Fibroblast of peridontal ligament (primary cell): Measurements from ENCODE around the gene UNCX.

Experiments used
- DNase-seq: peaks from one replicate; pipeline ENCODE4 v3.0.0-alpha.2; 2010; ENCODE audit errors: extremely low read depth

UNCX gene

DNA sequence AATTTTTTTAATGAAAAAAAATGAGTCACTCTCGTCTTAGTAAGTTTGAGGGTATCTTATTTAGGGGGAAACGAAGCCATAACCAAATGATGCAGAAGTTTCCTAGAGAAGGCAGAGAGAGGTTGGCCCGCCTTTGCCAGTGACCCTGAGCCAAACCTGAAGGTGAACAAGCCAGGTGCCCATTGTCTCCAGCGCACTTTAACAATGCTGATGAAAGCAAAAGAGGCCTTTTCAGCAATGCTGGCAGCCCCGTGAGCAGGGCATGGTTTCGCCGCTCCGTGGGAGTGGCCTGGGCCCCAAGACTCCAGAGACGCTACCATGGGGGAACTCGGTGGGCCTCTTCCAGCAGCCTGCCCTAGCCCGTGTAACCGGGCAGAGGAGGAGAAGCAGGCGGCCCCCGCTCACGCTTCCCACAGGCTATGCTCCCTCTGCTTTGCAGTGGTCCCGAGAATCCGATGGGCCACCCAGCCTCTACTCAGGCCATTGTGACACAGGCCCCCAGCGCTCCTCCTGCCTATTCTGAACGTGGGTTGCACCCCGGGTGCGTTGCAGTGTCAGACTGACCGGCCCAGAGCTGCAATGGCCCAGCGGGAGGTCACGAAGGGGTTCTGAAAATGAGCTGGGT lies 14.0 kb upstream of the UNCX start:
- no peak for DNase-seq

DNA sequence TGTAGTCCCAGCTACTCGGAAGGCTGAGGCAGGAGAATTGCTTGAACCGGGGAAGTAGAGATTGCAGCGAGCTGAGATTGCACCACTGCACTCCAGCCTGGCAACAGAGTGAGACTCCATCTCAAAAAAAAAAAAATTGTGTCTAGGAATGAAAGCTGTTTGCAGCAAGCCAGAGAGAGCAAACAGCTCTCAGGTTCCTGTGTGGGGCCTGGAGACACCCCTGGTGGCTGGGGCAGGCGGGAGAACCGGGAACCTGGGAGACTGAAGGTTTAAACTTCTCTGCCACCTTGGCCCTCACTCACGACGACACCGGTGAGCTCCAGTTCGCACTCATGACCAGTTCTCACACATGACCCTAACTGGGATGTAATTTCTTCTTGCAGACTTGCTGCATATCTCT lies 13.2 kb upstream of the UNCX start:
- no peak for DNase-seq

DNA sequence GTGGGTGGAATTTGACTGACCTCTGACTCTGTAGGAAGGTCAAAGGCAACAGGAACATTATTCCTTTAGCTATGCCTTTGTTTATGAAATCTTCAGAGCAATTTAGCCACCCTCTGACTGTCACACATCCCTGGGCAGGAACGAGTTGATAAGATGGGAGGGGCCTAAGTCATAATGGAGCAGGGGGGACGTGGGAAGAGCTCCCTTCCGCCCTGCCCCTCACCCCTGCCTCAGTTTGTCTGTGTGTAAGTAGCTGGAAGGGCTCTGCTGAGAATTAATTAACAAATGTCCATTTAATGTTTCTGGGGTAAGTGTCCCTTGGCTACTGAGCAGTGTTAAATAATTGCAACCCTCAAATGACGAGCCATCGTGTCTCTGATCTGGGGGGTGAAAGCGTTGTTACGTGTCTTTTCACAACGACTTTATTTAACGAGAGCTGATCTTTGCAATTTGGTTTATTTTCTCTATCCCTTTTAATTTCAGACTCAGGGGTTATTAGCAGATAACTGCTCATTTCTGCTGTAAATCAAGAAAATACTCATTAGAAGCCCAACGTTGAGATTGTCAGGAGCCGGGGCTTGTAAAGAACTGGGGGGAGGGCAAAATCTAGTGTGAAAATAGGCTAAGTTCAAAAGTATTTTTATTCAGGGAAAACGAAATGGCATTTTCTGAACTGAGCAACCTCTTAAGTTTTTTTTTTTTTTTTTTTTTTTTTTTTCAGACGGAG lies 12.5 kb upstream of the UNCX start:
- no peak for DNase-seq

DNA sequence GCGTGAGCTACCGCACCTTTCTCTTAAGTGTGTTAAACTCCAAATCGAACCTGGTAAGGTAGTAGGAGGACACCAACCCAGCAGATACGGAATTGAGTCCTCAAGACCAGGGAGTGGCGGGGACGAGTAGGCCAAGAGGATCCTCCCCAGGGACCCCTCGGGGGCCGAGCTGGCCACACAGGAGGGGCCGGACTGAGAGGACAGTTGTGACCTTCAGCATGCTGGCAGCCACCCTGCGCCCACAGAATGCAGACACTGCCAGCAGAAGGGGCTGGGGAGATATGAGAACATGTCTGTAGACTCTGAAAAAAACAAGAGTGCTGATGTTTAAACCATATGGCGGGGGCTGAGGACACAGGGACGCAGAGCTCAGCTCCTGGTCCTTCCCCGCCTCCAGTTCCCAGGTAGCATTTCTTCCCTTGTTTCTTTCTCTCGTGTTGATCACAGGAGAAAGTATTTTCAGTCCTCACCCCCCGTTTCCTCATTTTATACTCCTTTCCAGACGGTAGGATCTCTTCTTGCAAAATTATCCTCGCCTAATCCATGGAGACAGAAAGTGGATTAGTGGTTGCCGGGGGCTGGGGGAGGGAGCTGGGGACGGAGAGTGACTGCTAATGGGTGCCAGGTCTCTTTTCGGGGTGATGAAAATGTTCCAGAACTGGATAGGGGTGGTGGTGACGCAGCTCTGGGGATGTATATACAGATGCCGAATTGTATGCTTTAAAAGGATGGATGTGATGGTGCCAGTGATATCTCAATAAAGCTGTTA lies 11.5 kb upstream of the UNCX start:
- no peak for DNase-seq

DNA sequence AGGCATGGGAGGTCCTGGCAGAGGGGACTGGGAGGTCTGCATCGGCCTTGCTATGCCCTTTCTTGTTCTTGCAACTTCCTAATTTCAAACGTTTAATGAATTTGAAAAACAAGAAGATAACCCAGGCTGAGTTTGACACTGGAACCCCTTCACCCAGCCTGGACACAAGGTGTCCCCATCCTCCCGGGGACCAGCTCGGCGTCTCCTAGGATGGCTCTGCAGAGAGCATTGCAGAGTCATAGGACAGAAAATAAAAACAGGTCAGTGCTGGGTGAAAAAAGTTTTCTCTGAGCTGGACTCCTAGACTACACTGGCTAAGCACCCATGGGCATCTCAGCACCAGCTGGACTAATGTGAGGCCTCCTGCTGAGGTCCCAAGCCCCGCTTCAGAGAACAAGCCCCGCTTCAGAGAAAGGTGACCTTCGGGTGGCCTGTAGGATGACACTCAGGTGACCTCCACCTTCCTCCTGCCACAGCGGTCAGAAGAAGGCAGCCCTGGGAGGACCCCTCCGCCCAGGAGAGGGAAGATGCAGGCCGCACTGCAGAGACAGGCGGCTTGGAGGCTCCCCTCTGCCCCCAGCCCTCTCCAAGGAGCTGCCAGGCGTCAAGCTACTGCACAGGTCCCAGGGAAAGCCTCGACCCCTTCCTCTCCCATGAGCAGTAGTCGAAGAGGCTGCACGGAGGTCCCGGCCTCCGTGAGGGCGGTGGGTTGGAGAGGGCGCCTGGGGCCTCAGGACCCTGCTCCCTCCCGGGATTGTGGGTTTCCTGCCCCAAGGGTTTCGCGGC lies 9.3 kb upstream of the UNCX start:
- DNase-seq: no peak

DNA sequence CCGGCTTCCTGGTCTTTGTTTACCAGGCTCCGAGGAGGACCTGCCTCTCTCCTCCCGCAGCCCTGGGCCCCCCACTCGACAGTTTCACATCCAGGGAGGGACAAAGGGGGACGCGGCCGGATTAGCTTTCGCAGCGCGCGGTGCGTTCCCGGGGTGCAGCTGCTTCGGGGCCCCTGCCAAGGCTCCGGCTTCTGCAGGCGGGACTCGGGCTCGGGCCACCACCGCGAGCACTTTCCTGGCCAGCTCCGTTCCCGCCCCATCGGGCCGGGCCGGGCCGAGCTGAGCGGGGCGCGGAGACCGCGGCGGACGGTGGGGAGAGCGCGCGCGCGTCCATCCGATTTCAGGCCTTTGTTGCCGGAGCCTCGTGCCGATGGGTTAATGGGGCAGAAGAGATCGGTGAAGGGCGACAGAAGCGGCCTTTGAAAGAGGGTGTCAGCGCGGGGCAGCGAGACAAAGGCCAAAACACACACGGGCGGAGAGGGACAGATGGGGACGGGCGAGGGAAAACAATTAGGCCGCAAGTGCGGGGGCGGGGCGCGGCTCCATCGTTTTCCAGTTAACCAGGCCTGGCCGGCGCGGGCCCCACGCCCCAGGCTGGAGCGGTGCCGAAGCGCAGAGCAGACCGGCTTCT lies 8.5 kb upstream of the UNCX start:
- no peak for DNase-seq

DNA sequence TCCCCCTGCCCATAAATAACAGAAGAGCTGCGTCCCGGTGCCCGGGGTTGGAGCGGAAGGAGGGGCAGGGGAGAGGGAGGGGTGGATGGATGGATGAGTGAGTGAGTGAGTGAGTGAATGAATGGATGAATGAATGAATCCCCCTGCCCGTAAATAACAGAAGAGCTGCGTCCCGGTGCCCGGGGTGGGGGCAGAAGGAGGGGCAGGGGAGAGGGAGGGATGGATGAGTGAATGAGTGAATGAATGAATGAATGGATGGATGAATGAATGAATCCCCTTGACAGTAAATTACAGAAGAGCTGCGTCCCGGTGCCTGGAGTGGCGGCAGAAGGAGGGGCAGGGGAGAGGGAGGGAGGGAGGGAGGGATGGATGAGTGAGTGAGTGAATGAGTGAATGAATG lies 7.6 kb upstream of the UNCX start:
- DNase-seq: no peak

DNA sequence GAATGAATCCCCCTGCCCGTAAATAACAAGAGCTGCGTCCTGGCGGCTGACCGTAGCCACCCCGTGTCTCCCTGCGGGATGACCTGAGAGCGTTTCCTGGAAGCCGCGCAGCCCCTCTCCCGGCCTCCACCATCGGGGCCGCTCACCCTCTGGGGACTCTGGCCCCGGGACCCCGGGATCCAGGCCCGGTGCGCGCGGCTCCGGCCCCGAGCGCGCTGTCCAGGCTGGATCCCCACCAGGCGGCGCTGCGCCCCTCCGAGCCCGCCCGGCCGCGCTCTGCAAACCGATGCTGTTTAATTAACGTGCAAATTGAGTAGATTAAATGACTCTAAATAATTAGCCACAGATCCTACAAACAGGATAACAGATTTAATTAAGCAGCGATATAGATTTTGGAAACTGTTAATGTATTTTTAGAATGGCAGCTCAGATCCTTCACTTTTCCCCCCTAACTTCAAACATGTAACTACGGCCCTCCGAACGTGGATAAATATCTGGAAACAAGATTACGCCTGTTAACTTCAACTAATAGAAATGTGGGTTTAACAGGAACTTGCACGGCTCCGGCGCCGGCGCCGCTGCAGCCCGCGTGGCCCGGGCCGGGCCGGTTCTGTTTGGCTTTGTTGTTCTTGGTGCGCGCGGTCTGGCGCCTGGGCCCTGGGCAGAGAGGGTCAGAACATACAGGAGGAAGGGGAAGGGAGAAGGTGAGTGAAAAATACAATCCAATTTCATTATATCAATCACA lies 7.1 kb upstream of the UNCX start:
- no peak for DNase-seq

DNA sequence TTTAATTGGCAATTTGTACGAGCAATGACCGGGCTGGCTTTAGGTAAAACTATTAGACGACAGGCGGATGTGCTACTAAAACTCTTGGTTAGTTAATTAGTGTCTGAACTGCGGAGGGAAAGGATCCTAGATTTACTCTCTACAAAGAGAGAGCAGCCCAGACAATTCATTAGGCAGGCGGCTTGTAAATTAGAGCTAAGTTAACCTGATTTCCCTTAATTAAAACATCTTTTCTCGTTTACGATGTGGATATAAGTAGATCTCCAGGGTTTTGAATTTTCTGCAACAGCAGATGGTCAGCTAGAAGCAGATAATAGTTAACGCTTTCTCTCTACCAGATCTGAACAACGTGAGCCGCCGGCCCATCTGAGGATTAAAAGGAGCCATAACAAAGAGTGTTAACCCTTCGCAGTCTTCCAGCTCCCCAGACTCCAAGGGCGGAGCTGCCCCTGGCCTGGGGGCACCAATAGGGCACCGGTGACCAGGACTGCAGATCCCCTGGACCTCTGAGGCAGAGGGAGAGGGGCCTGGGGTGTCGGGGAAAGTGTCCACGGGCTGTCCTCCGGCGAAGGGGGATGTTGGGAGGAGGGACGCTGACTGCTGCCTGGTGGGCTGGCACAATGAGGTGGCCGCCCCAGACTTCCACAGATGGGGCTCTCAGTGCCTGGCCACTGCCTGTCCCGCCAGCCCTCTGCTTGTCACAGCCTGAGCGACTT lies 6.3 kb upstream of the UNCX start:
- no peak for DNase-seq

DNA sequence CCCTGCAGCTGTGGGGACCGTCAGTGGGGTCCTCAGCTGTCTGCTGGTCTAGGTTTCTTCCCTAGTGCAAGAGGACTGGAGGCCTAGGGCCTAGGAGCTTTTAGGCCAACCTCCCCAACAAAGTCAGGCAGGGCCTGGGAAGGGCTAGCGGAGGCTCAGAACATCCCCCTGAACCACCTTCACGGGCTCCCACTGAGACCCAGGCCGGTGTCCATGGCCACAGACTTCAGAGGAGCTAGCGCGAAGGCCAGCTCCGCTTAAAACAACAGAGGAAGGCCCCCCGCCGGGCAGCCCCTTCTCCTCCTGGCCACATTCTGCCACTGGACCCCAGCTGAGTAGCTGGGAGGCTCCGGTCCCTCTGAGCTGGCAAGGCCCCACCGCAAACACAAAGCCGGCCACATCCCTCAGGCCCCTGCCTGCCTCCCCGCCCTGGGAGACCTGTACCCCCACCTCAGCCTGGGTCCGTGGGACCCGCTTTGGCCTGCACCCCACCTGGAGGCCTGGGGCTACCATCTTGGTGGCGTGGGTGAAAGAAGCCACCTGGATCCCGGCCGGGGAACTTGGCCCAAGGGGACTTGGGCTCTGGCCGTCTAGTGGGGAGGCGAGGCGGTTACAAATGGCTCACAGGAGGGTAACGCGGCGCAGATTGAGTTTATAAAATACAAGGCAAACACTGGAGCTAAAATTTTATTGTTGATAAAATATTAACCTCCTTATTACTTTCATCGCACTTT lies 5.4 kb upstream of the UNCX start:
- no peak for DNase-seq

DNA sequence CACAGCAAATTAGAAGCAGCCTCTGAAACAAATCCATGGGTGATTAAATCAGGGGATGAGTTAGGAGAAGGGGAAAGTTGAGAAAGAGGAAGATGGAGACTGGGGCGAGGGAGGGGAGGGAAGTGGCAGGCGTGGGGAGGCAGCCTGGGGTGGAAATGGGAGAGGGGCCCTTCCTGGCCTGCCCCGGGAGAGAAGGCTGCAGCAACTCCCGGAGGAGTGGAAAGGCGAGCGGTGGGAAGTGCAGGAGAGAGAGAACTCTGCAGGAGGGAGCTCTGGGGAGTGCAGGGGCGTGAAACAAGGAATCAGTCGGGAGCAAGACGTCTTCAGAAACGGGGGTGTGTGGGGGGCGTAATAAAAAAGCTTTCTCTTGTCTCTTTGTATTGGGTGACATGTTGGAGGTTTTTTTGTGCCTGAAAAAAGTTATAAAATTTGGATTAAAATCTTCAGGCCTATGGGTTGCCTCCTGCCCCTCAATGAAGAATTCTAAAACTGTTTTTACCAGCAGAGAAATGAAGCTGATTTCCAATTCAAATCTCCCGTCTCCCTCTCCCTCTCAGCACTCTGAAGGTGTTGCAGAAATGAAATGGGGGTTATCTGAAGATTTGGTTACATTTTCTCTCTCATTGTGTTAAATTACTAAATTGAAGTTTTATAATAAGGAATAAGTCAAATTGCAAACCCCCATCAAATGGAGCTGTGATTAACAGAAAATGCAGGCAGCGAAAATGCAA lies 4.7 kb upstream of the UNCX start:
- no peak for DNase-seq

DNA sequence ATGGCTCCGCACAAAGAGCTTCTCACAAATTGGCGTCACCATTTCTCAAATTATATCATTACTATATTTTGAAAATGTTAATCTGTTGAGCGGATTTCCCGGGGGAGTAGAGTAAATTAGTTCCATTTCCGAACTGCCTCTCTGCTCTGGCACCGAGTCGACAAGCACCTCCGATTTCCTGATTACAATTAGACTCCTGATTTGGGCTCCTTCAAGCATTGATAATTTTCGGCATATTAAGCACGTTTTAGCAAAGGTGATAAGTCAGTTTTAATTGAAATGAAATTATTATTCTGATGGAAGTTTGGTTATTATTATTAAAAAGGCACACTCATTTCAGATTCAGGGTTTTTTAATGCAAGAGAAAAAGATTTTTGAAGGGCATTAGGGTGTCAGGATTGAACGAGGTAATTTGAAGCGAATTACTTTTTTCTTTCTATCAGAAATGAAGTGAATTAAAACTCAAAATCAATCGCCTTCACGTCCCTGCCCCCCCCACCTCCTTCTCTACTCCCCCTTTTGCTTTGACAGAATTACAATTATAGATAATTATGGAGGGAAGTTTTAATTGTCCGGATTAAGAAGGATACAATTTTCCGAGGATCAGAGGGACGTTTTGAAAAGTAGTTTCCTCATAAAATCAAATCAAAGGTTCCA lies 4.0 kb upstream of the UNCX start:
- no peak for DNase-seq

DNA sequence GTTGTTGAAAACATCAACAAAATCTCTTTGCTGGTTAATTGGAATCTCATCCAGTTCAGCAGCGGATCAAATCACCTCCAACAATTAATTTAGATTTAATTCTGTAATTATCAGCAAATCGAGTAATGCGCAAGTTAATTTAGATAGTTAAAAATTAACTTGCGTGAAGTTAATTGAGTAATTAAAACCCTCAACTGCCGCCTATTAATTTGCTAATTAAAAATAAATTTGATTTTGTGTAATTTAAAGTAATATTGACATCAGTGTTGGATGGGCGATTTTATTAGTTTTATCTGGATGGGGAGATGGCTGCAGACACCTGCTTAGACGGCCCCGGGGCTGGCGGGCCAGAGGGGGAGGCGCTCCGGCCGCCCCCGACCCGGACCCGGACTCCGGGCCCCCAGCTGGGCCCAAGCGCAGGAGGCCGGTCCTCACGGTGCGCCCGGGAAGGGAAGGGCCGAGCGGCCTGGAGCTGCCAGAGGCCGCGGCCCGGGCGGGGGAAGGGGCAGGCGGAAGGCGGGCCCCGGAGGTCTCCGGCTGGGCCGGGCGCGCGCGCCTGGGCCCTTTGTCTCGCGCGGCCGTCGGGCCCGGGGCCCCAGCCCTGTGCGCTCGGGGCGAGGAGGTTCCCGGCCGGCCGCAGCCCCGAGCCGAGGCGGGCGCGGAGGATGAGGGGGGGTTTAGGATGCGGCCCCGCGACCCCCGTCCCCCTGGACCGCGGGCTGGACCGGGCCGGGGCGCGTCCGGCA lies 3.3 kb upstream of the UNCX start:
- no peak for DNase-seq

DNA sequence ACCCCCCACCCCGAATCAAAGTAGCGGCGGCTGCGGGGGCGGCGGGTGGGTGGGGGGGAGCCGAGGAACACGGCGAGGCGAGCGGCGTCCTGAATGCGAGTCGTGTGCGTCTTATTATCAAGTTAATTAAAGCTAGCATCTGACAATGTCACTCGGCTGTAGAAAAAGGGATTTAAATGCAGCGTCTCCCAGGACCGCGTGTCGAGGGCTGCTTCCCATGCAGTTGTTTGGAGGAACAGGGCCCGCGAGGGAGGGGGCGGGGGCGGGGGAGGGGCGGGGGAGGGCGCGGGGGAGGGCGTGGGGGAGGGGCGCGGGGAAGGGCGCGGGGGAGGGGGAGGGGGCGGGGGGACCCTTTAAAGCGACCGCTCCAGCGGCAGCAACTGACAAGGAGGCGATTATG lies 2.7 kb upstream of the UNCX start:
- DNase-seq: no peak

DNA sequence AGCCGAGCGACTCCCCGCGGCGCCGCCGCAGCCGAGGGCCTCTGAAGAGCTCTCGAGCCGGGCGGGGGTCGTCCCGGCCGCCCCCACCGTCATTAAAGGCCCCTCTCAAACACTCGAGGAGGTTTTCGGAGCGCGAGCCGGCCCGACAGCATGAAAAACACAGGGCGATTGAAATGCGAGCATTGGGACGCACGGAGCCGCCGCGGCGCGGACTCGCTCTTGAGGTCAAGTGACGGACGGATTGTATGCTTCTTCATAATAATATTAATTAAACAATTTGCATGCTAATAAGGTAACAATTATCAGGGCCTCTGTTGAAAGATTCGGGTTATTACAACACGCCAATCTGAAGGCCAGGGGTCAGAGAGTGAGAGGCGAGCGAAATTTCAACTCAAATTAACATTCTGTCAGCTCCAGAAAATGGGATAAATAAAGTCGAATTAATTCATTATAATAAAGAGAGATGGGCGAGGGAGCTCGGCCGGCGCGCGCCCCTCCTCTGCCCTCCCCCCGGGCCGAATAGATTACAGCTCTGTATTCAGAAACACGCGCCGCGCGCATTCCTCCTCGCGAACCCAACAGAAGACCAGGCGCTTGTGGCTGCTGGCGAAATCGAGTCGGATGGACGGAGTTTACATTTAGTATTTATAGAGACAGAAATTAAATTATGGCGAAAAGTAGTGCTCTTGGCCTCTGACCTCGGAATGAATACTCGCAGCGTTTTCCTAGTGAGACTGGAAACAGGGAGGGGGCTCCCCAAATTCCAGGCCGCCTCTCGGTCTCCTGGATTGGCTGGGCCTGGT lies 2.1 kb upstream of the UNCX start:
- DNase-seq: no peak

DNA sequence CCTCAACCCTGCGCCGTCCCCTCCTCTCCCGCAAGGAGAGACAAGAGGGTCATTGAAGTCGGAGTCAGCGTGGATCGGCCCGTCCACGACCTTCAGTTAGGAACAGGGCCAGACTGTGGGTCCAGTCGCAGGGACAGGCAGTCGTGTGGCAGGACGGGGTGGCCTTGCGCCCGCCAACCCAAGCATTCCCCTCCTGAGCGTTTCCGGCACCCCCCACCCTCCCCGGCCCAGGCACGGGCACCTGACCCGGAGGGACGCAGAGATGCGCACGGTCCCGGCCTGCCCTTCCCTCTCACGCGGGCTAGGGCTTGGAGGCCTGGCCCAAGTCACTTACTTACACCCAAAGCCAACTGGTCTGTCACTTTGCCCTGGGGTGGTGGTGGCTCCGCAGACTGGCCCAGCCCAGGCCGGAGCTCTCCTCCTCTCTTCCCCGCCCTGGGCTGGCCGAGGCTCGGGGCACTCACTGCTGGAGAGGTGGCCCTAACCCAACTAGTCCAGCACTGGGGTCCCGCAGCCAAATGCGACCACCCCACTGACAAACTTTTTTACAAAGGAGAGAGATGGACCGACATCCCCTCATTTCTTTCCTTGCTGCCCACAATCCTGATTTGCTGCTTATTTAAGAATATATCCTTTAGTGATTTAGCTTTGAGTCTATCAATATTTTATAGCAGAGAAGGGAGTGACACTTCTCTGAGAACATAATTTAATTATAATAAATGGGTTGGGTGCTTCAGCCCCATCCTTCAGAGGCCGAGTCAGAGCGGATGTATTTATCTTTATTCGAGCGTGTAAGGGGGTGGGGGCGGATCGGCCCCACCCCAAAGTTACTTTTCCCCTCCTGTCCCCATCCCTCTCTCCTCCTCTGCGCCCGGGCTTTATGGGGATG lies 1.2 kb upstream of the UNCX start:
- no peak for DNase-seq
